SK-N-SH treated with all-trans-retinoic acid at 6 μM for 48 hours (cell line): ENCODE measurements around the gene PRDM11.

Experiments used
- ATAC-seq: fragments of 200-7000 bp; cut with Tn5 transposase; 3 replicates; pipeline ENCODE4 v1.9.1; 2020; ENCODE audit warnings: mild to moderate bottlenecking, moderate library complexity
- ARNTL ChIP-seq: fragments of 450-650 bp; formaldehyde crosslinking; IDR thresholded peaks from 2 replicates; pipeline ENCODE4 v1.5.0; 2020; ENCODE audit warnings: low read depth, mild to moderate bottlenecking, moderate library complexity, borderline replicate concordance
- BACH2 ChIP-seq: fragments of 250-450 bp; sonication (Bioruptor Pico); IDR thresholded peaks from 2 replicates; pipeline ENCODE4 v1.9.0; 2021; ENCODE audit warnings: mild to moderate bottlenecking, borderline replicate concordance
- CSDC2 ChIP-seq: fragments of 250-450 bp; sonication (Bioruptor Pico); IDR thresholded peaks from 2 replicates; pipeline ENCODE4 v1.5.0; 2020; ENCODE audit warnings: mild to moderate bottlenecking, moderate library complexity
- CSRNP3 ChIP-seq: fragments of 250-450 bp; sonication (Bioruptor Pico); IDR thresholded peaks from 2 replicates; pipeline ENCODE4 v1.5.1; 2021; ENCODE audit warnings: mild to moderate bottlenecking, moderate library complexity
- ESRRG ChIP-seq: fragments of 250-450 bp; sonication (Bioruptor Pico); IDR thresholded peaks from 2 replicates; pipeline ENCODE4 v1.6.1; 2021; ENCODE audit warnings: mild to moderate bottlenecking
- GLIS3 ChIP-seq: fragments of 250-450 bp; sonication (Bioruptor Pico); IDR thresholded peaks from 2 replicates; pipeline ENCODE4 v1.5.0; 2020; ENCODE audit warnings: mild to moderate bottlenecking, moderate library complexity
- ISL1 ChIP-seq: fragments of 250-450 bp; sonication (Bioruptor Pico); IDR thresholded peaks from 2 replicates; pipeline ENCODE4 v2.1.2; 2022; ENCODE audit warnings: mild to moderate bottlenecking, moderate library complexity
- OSR1 ChIP-seq: fragments of 250-450 bp; sonication (Bioruptor Pico); IDR thresholded peaks from 2 replicates; pipeline ENCODE4 v1.8.0; 2022; ENCODE audit warnings: moderate library complexity, mild to moderate bottlenecking, inconsistent platforms
- POU6F1 ChIP-seq: fragments of 250-450 bp; sonication (Bioruptor Pico); IDR thresholded peaks from 2 replicates; pipeline ENCODE4 v1.8.0; 2021; ENCODE audit warnings: low read depth, mild to moderate bottlenecking, moderate library complexity, borderline replicate concordance
- PPARA ChIP-seq: fragments of 250-450 bp; sonication (Bioruptor Pico); IDR thresholded peaks from 2 replicates; pipeline ENCODE4 v1.5.0; 2020; ENCODE audit warnings: mild to moderate bottlenecking, borderline replicate concordance
- SNAI2 ChIP-seq: fragments of 250-450 bp; sonication (Bioruptor Pico); IDR thresholded peaks from 2 replicates; pipeline ENCODE4 v1.5.0; 2020; ENCODE audit warnings: mild to moderate bottlenecking, moderate library complexity
- TCF4 ChIP-seq: fragments of 250-450 bp; sonication (Bioruptor Pico); IDR thresholded peaks from 2 replicates; pipeline ENCODE4 v1.8.0; 2021; ENCODE audit warnings: mild to moderate bottlenecking, moderate library complexity, borderline replicate concordance
- TOX ChIP-seq: fragments of 250-450 bp; sonication (Bioruptor Pico); IDR thresholded peaks from 2 replicates; pipeline ENCODE4 v1.8.0; 2021; ENCODE audit warnings: mild to moderate bottlenecking, moderate library complexity, borderline replicate concordance
- TSHZ2 ChIP-seq: fragments of 250-450 bp; sonication (Bioruptor Pico); IDR thresholded peaks from 2 replicates; pipeline ENCODE4 v1.5.0; 2020; ENCODE audit warnings: mild to moderate bottlenecking, moderate library complexity
- ZFP3 ChIP-seq: fragments of 250-450 bp; sonication (Bioruptor Pico); IDR thresholded peaks from 2 replicates; pipeline ENCODE4 v1.5.0; 2020; ENCODE audit warnings: mild to moderate bottlenecking, moderate library complexity
- ZFP30 ChIP-seq: fragments of 450-650 bp; formaldehyde crosslinking; IDR thresholded peaks from 2 replicates; pipeline ENCODE4 v1.5.0; 2022; ENCODE audit warnings: mild to moderate bottlenecking, moderate library complexity
- ZNF565 ChIP-seq: fragments of 450-650 bp; formaldehyde crosslinking; conservative IDR thresholded peaks from 2 replicates; pipeline ENCODE4 v1.5.0; 2020; ENCODE audit warnings: low read depth, mild to moderate bottlenecking, moderate library complexity
- TF ChIP-seq, protein P1 (sequence below): fragments of 250-450 bp; sonication (Bioruptor Pico); IDR thresholded peaks from 2 replicates; pipeline ENCODE4 v1.8.0; 2020; ENCODE audit warnings: mild to moderate bottlenecking, moderate library complexity, borderline replicate concordance

PRDM11 gene

GRCh38 chr11:45193695-45194094 lies 47.3 kb downstream of the PRDM11 start:
- TF ChIP-seq POU6F1 (CRISPR knock-in tag): no peak
- TF ChIP-seq ZFP3 (CRISPR knock-in tag): no peak
- TF ChIP-seq OSR1 (CRISPR knock-in tag): no peak
- TF ChIP-seq, protein P1, sequence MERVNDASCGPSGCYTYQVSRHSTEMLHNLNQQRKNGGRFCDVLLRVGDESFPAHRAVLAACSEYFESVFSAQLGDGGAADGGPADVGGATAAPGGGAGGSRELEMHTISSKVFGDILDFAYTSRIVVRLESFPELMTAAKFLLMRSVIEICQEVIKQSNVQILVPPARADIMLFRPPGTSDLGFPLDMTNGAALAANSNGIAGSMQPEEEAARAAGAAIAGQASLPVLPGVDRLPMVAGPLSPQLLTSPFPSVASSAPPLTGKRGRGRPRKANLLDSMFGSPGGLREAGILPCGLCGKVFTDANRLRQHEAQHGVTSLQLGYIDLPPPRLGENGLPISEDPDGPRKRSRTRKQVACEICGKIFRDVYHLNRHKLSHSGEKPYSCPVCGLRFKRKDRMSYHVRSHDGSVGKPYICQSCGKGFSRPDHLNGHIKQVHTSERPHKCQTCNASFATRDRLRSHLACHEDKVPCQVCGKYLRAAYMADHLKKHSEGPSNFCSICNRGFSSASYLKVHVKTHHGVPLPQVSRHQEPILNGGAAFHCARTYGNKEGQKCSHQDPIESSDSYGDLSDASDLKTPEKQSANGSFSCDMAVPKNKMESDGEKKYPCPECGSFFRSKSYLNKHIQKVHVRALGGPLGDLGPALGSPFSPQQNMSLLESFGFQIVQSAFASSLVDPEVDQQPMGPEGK (CRISPR knock-in tag): no peak
- no peak for TF ChIP-seq ISL1
- TF ChIP-seq GLIS3 (CRISPR knock-in tag): no peak
- no peak for TF ChIP-seq ZNF565 (CRISPR knock-in tag)
- no peak for TF ChIP-seq CSRNP3 (CRISPR knock-in tag)
- TF ChIP-seq ZFP30 (CRISPR knock-in tag): no peak
- ATAC-seq: no peak

GRCh38 chr11:45204761-45205160 lies 58.3 kb downstream of the PRDM11 start:
- TF ChIP-seq TSHZ2 (CRISPR knock-in tag): no peak
- TF ChIP-seq, protein P1 (CRISPR knock-in tag): no peak
- no peak for TF ChIP-seq CSDC2
- TF ChIP-seq ESRRG (CRISPR knock-in tag): no peak
- TF ChIP-seq BACH2 (CRISPR knock-in tag): no peak
- no peak for TF ChIP-seq SNAI2 (CRISPR knock-in tag)
- TF ChIP-seq, all 23 proteins: peak for 0
- ATAC-seq: no peak

- no peak for ATAC-seq
Measured at GRCh38 chr11:45205978-45206377, 59.5 kb downstream of the PRDM11 start.

More at GRCh38 chr11:45205978-45206377, 59.5 kb downstream of the PRDM11 start:
- TF ChIP-seq TCF4: no peak
- no peak for TF ChIP-seq GLIS3 (CRISPR knock-in tag)
- TF ChIP-seq ISL1: no peak
- TF ChIP-seq ZFP3 (CRISPR knock-in tag): no peak
- TF ChIP-seq TSHZ2 (CRISPR knock-in tag): no peak
- TF ChIP-seq ZNF565 (CRISPR knock-in tag): no peak
- TF ChIP-seq BACH2 (CRISPR knock-in tag): no peak
- no peak for TF ChIP-seq CSRNP3 (CRISPR knock-in tag)
- no peak for TF ChIP-seq TOX
- TF ChIP-seq ARNTL: no peak
- no peak for TF ChIP-seq PPARA (CRISPR knock-in tag)
- no peak for TF ChIP-seq OSR1 (CRISPR knock-in tag)
